Measurements from ENCODE around the gene ABCA12.

The ABCA12 gene

DNA sequence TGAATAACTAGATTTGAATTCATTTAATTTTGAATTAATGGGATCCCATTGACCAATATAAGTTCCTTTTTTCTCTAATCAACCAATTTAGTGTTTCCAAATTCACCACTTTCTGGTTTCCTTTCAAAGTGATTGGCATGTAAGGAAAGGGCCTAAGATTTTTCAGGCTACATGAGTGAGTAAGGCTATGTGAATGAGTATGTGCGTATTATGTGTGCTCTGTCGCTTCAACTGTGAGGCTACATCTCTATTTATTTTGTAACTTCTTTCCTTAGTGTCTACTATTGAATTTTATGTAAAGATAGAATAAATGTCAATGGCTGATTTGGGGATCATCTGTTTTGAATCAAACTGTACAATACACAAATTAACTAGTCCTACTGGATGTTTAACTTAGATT, 110.6 kb downstream of the ABCA12 start:
- Histone ChIP-seq H3K27me3 (replicated peaks in 2 of 5; ENCODE audit: control insufficient read depth in 4 of 5, insufficient read depth in 5 of 5, low read length in 4 of 5) (no peaks in the 10 kb centered on the region), H3K4me3 (ENCODE audit: control insufficient read depth in 1 of 7, extremely low read depth in 1 of 7, insufficient read depth in 4 of 7, low read depth in 2 of 7, low read length in 6 of 7) (no peak overlapping the region), H3K27ac (ENCODE audit: insufficient read depth in 1 of 2, low read depth in 1 of 2, low read length in 2 of 2, poor library complexity in 1 of 2, severe bottlenecking in 2 of 2) (no peak overlapping the region), H3K36me3 (ENCODE audit: control insufficient read depth in 4 of 4, insufficient read depth in 4 of 4, low read length in 3 of 4) (no peaks in the 10 kb centered on the region), H3K4me1 (ENCODE audit: control extremely low read depth in 1 of 4, control insufficient read depth in 4 of 4, insufficient read depth in 4 of 4, low read length in 3 of 4) (no peaks in the 10 kb centered on the region), H3K9me3 (ENCODE audit: control extremely low read depth in 1 of 5, control insufficient read depth in 4 of 5, insufficient read depth in 2 of 5, low read depth in 1 of 5, low read length in 4 of 5) (no peaks in the 10 kb centered on the region)
- no CpG with 5 or more reads among the region's 2 CpGs for WGBS (ENCODE audit: insufficient coverage)
- CTCF ChIA-PET, result no interaction called here
- DNase-seq, result no peak
- POLR2A ChIA-PET, result interaction anchor here (0.6 kb wide), 1 partner anchor 1429 kb away, joined by 3 read pairs; no protein-coding TSS in a partner anchor

DNA sequence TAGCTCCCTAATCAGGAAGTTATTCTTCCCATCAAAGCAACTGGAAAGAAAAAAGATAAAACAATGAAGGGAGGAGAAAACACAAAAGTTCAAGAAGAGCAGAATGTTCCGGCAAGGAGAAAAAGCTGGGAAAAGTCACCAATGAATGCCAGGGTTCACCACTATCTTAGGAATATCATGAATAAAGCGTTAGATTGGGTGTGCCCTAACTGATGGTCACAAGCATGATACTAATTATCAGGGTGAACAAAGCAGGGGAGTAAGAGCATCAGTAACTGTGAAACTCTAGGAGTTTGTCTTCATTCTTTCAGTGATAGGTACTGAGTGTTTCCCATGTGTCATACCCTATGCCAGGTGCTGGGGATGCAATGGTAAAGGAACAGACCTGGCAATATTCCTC, 115.5 kb downstream of the ABCA12 start:
- no peaks in the 10 kb centered on the region for H3K27me3 ChIP-seq (replicated peaks in 2 of 5; ENCODE audit: control insufficient read depth in 4 of 5, insufficient read depth in 5 of 5, low read length in 4 of 5)
- 87% methylated on average over 2 of the region's 2 CpGs for WGBS (ENCODE audit: insufficient coverage)
- H3K36me3 ChIP-seq (ENCODE audit: control insufficient read depth in 4 of 4, insufficient read depth in 4 of 4, low read length in 3 of 4), result no peaks in the 10 kb centered on the region
- no peak overlapping the region for H3K4me3 ChIP-seq (ENCODE audit: control insufficient read depth in 1 of 7, extremely low read depth in 1 of 7, insufficient read depth in 4 of 7, low read depth in 2 of 7, low read length in 6 of 7)
- no peaks in the 10 kb centered on the region for H3K4me1 ChIP-seq (ENCODE audit: control extremely low read depth in 1 of 4, control insufficient read depth in 4 of 4, insufficient read depth in 4 of 4, low read length in 3 of 4)
- POLR2A ChIA-PET, result no interaction called here
- no peaks in the 10 kb centered on the region for H3K9me3 ChIP-seq (ENCODE audit: control extremely low read depth in 1 of 5, control insufficient read depth in 4 of 5, insufficient read depth in 2 of 5, low read depth in 1 of 5, low read length in 4 of 5)
- CTCF ChIA-PET, result no interaction called here
- no peak overlapping the region for H3K27ac ChIP-seq (ENCODE audit: insufficient read depth in 1 of 2, low read depth in 1 of 2, low read length in 2 of 2, poor library complexity in 1 of 2, severe bottlenecking in 2 of 2)
- no peak for DNase-seq

GRCh38 chr2:215022418-215022817, 116.0 kb downstream of the ABCA12 start:
- 33% methylated on average over 1 of the region's 3 CpGs for WGBS (ENCODE audit: insufficient coverage)
- Histone ChIP-seq H3K9me3 (ENCODE audit: control extremely low read depth in 1 of 5, control insufficient read depth in 4 of 5, insufficient read depth in 2 of 5, low read depth in 1 of 5, low read length in 4 of 5) (no peaks in the 10 kb centered on the region), H3K27ac (ENCODE audit: insufficient read depth in 1 of 2, low read depth in 1 of 2, low read length in 2 of 2, poor library complexity in 1 of 2, severe bottlenecking in 2 of 2) (no peak overlapping the region), H3K36me3 (ENCODE audit: control insufficient read depth in 4 of 4, insufficient read depth in 4 of 4, low read length in 3 of 4) (no peaks in the 10 kb centered on the region), H3K4me3 (ENCODE audit: control insufficient read depth in 1 of 7, extremely low read depth in 1 of 7, insufficient read depth in 4 of 7, low read depth in 2 of 7, low read length in 6 of 7) (no peak overlapping the region), H3K4me1 (ENCODE audit: control extremely low read depth in 1 of 4, control insufficient read depth in 4 of 4, insufficient read depth in 4 of 4, low read length in 3 of 4) (no peaks in the 10 kb centered on the region), H3K27me3 (replicated peaks in 2 of 5; ENCODE audit: control insufficient read depth in 4 of 5, insufficient read depth in 5 of 5, low read length in 4 of 5) (no peaks in the 10 kb centered on the region)
- no peak for DNase-seq
- ChIA-PET CTCF (no interaction called here), POLR2A (no interaction called here)

GRCh38 chr2:215020283-215020682, 118.1 kb downstream of the ABCA12 start:
- no peak overlapping the region for H3K4me3 ChIP-seq (ENCODE audit: control insufficient read depth in 1 of 7, extremely low read depth in 1 of 7, insufficient read depth in 4 of 7, low read depth in 2 of 7, low read length in 6 of 7)
- no peaks in the 10 kb centered on the region for H3K36me3 ChIP-seq (ENCODE audit: control insufficient read depth in 4 of 4, insufficient read depth in 4 of 4, low read length in 3 of 4)
- H3K4me1 ChIP-seq (ENCODE audit: control extremely low read depth in 1 of 4, control insufficient read depth in 4 of 4, insufficient read depth in 4 of 4, low read length in 3 of 4), result no peaks in the 10 kb centered on the region
- DNase-seq, result no peak
- no peaks in the 10 kb centered on the region for H3K9me3 ChIP-seq (ENCODE audit: control extremely low read depth in 1 of 5, control insufficient read depth in 4 of 5, insufficient read depth in 2 of 5, low read depth in 1 of 5, low read length in 4 of 5)
- WGBS (ENCODE audit: insufficient coverage), result 0% methylated on average over 1 of the region's 2 CpGs
- H3K27me3 ChIP-seq (replicated peaks in 2 of 5; ENCODE audit: control insufficient read depth in 4 of 5, insufficient read depth in 5 of 5, low read length in 4 of 5), result no peaks in the 10 kb centered on the region
- CTCF ChIA-PET, result no interaction called here
- no peak overlapping the region for H3K27ac ChIP-seq (ENCODE audit: insufficient read depth in 1 of 2, low read depth in 1 of 2, low read length in 2 of 2, poor library complexity in 1 of 2, severe bottlenecking in 2 of 2)
- POLR2A ChIA-PET, result no interaction called here

DNA sequence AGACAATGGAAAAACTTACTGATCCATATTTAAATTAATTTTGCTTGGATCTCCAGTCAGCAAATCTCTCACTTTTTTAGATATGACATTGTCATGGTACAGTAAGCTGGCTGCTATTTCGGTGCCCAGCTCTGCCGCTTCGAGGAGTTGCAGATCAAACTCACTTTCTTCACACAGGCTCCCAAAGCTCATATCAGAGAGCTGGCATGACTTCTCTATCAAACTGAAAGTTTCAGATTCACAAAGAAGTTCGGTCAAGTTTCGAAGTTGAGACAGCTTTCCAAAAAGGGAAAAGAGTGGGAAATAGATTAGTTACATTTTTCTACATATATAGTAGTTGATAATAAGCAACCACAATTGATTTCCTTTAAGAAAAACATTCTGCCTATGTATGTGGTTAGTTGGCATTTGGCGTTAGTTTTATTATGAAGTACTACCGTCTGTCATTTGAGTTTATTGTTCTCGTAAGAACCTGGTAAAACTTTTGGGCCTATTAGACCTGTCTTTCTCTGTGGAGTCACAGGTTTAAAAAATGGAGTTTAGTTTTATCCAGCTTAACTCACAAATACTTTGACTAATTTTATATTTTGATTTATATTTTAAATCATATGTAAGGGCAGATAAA, 118.8 kb downstream of the ABCA12 start:
- WGBS (ENCODE audit: insufficient coverage), result 100% methylated on average over 3 of the region's 8 CpGs
- no peaks in the 10 kb centered on the region for H3K4me1 ChIP-seq (ENCODE audit: control extremely low read depth in 1 of 4, control insufficient read depth in 4 of 4, insufficient read depth in 4 of 4, low read length in 3 of 4)
- no peak overlapping the region for H3K4me3 ChIP-seq (ENCODE audit: control insufficient read depth in 1 of 7, extremely low read depth in 1 of 7, insufficient read depth in 4 of 7, low read depth in 2 of 7, low read length in 6 of 7)
- DNase-seq, result no peak
- ChIA-PET POLR2A (no interaction called here), CTCF (no interaction called here)
- H3K27ac ChIP-seq (ENCODE audit: insufficient read depth in 1 of 2, low read depth in 1 of 2, low read length in 2 of 2, poor library complexity in 1 of 2, severe bottlenecking in 2 of 2), result no peak overlapping the region
- no peaks in the 10 kb centered on the region for H3K27me3 ChIP-seq (replicated peaks in 2 of 5; ENCODE audit: control insufficient read depth in 4 of 5, insufficient read depth in 5 of 5, low read length in 4 of 5)
- H3K9me3 ChIP-seq (ENCODE audit: control extremely low read depth in 1 of 5, control insufficient read depth in 4 of 5, insufficient read depth in 2 of 5, low read depth in 1 of 5, low read length in 4 of 5), result no peaks in the 10 kb centered on the region
- H3K36me3 ChIP-seq (ENCODE audit: control insufficient read depth in 4 of 4, insufficient read depth in 4 of 4, low read length in 3 of 4), result no peaks in the 10 kb centered on the region

GRCh38 chr2:215019085-215019484, 119.3 kb downstream of the ABCA12 start:
- DNase-seq, result no peak
- no peaks in the 10 kb centered on the region for H3K4me1 ChIP-seq (ENCODE audit: control extremely low read depth in 1 of 4, control insufficient read depth in 4 of 4, insufficient read depth in 4 of 4, low read length in 3 of 4)
- H3K27me3 ChIP-seq (replicated peaks in 2 of 5; ENCODE audit: control insufficient read depth in 4 of 5, insufficient read depth in 5 of 5, low read length in 4 of 5), result no peaks in the 10 kb centered on the region
- no peaks in the 10 kb centered on the region for H3K9me3 ChIP-seq (ENCODE audit: control extremely low read depth in 1 of 5, control insufficient read depth in 4 of 5, insufficient read depth in 2 of 5, low read depth in 1 of 5, low read length in 4 of 5)
- ChIA-PET POLR2A (no interaction called here), CTCF (no interaction called here)
- 100% methylated on average over 2 of the region's 3 CpGs for whole genome bisulfite sequencing (ENCODE audit: insufficient coverage)
- H3K27ac ChIP-seq (ENCODE audit: insufficient read depth in 1 of 2, low read depth in 1 of 2, low read length in 2 of 2, poor library complexity in 1 of 2, severe bottlenecking in 2 of 2), result no peak overlapping the region
- H3K4me3 ChIP-seq (ENCODE audit: control insufficient read depth in 1 of 7, extremely low read depth in 1 of 7, insufficient read depth in 4 of 7, low read depth in 2 of 7, low read length in 6 of 7), result no peak overlapping the region
- no peaks in the 10 kb centered on the region for H3K36me3 ChIP-seq (ENCODE audit: control insufficient read depth in 4 of 4, insufficient read depth in 4 of 4, low read length in 3 of 4)

GRCh38 chr2:215015421-215015820, 123.0 kb downstream of the ABCA12 start:
- CTCF ChIA-PET, result no interaction called here
- no peak for DNase-seq
- Histone ChIP-seq H3K4me3 (ENCODE audit: control insufficient read depth in 1 of 7, extremely low read depth in 1 of 7, insufficient read depth in 4 of 7, low read depth in 2 of 7, low read length in 6 of 7) (no peak overlapping the region), H3K4me1 (ENCODE audit: control extremely low read depth in 1 of 4, control insufficient read depth in 4 of 4, insufficient read depth in 4 of 4, low read length in 3 of 4) (no peaks in the 10 kb centered on the region), H3K27ac (ENCODE audit: insufficient read depth in 1 of 2, low read depth in 1 of 2, low read length in 2 of 2, poor library complexity in 1 of 2, severe bottlenecking in 2 of 2) (no peak overlapping the region), H3K36me3 (ENCODE audit: control insufficient read depth in 4 of 4, insufficient read depth in 4 of 4, low read length in 3 of 4) (no peaks in the 10 kb centered on the region), H3K9me3 (ENCODE audit: control extremely low read depth in 1 of 5, control insufficient read depth in 4 of 5, insufficient read depth in 2 of 5, low read depth in 1 of 5, low read length in 4 of 5) (no peaks in the 10 kb centered on the region), H3K27me3 (replicated peaks in 2 of 5; ENCODE audit: control insufficient read depth in 4 of 5, insufficient read depth in 5 of 5, low read length in 4 of 5) (no peaks in the 10 kb centered on the region)
- POLR2A ChIA-PET, result interaction anchor here (0.6 kb wide), 1 partner anchor 211 kb away, joined by 3 read pairs; no protein-coding TSS in a partner anchor
- WGBS (ENCODE audit: insufficient coverage), result 100% methylated on average over 2 of the region's 3 CpGs

All from common myeloid progenitor, CD34-positive (primary cell).